AG04449 (cell line): Measurements from ENCODE around the gene MYPN.

Experiments used
- CTCF ChIA-PET: fragments of 350-600 bp; formaldehyde crosslinking; extraction: SDS; loops from one replicate; lab custom pipeline; 2021; ENCODE audit warnings: antibody characterized with exemption; lab: Yijun Ruan, JAX
- POLR2A ChIA-PET: fragments of 400-600, 350-600 bp; formaldehyde crosslinking; extraction: SDS; loops from one replicate; lab custom pipeline; 2020; ENCODE audit warnings: antibody characterized with exemption, inconsistent platforms; lab: Yijun Ruan, JAX
- DNase-seq: peaks from one replicate; pipeline ENCODE4 v3.0.0-alpha.2; 2010; ENCODE audit warnings: low read depth, low spot score
- H3K4me3 ChIP-seq: 2 replicates; pipeline ENCODE4 v1.5.1; 2011; ENCODE audit warnings: low read depth, mild to moderate bottlenecking, control low read depth, low read length
- TF ChIP-seq, protein P1 (sequence below): IDR thresholded peaks from one replicate; pipeline ENCODE4 v1.5.1; 2011; ENCODE audit warnings: mild to moderate bottlenecking, moderate library complexity, low read length, control low read depth, inconsistent platforms; ENCODE audit not compliant: insufficient read depth; ENCODE audit errors: missing control alignments

MYPN gene

DNA sequence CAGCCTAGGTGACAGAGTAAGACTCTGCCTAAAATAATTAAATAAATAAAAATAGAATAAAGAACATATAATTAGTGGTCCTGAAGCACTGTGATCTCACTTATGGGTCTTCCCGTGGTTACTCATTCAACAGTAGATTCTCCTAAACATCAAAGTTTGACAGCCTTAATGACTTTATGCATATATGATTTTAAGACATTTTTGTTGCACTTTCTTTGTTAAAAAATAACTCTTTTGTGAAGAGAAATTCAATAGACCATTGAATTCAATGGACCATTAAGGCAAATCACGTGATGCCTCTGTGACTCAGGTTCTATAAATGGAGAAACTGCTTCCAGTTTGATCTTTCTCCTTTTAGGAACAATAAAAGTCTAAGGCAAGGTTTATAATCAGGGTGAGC, 63.0 kb downstream of the MYPN start:
- ChIA-PET POLR2A (no interaction called here), CTCF (no interaction called here)
- no peak for DNase-seq
- no peak overlapping the region for H3K4me3 ChIP-seq
- TF ChIP-seq, protein P1, sequence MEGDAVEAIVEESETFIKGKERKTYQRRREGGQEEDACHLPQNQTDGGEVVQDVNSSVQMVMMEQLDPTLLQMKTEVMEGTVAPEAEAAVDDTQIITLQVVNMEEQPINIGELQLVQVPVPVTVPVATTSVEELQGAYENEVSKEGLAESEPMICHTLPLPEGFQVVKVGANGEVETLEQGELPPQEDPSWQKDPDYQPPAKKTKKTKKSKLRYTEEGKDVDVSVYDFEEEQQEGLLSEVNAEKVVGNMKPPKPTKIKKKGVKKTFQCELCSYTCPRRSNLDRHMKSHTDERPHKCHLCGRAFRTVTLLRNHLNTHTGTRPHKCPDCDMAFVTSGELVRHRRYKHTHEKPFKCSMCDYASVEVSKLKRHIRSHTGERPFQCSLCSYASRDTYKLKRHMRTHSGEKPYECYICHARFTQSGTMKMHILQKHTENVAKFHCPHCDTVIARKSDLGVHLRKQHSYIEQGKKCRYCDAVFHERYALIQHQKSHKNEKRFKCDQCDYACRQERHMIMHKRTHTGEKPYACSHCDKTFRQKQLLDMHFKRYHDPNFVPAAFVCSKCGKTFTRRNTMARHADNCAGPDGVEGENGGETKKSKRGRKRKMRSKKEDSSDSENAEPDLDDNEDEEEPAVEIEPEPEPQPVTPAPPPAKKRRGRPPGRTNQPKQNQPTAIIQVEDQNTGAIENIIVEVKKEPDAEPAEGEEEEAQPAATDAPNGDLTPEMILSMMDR: no peak

DNA sequence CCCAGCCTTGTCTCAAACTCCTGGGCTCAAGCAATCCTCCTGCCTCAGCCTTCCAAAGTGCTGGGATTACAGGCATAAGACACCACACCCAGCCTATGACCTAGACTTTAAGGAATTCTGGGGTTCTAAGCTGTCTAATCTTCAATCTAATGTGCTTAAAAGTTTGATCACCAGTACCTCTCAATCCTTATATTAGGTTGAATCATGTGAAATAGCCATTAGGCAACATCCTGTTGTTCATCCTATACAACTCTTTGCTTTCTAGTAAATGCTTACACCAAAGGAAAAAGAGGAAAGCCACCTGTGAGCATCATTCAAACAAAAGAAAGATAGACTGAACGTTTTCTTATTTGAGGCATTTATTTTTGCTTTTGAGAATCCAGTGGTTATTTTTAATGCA, 66.7 kb downstream of the MYPN start:
- DNase-seq: no peak
- POLR2A ChIA-PET: no interaction called here
- TF ChIP-seq, protein P1: no peak
- H3K4me3 ChIP-seq: no peak overlapping the region
- CTCF ChIA-PET: interaction anchor here (1.1 to 4.0 kb wide), 2 partner anchors 19 to 92 kb away, joined by 3 to 35 read pairs; no protein-coding TSS in a partner anchor

DNA sequence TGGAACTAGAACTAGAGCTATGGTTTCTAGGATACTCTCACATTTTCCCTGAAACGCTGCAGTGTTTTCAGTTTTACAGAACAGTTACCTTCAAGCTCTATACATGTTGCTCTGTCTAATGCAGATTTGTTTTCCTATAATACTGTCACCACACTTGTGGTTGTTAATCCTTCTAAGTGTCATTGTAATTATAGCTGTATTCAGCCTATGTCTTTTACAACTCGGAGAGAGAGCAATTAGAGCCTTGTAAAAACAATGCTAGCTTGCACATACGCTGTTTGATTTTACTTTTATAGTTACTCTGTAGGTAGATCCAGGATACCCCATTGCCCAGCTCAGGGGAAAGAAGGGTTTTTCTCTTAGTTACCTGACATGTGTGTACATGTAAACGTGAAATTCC, 67.5 kb downstream of the MYPN start:
- no peak for DNase-seq
- TF ChIP-seq, protein P1: no peak
- ChIA-PET POLR2A (no interaction called here), CTCF (interaction anchor here (0.7 to 4.0 kb wide), 4 partner anchors 10 to 125 kb away, joined by 3 to 35 read pairs (median 3); no protein-coding TSS in a partner anchor)
- H3K4me3 ChIP-seq: no peak overlapping the region

DNA sequence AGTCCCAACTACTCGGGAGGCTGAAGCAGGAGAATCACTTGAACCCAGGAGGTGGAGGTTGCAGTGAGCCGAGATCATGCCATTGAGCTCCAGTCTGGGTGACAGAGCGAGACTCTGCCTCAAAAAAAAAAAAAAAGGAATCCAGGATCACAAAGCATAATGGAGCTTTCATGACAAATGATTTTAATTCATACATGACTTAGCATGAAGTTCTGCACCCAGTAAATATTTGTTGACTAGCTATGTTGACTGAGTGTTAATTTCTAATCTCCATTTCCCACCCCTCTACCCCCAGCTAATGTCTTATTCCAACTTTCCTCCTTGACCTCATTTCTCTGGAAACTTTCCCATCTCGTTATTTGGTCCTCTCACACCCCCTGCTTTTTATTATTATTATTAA, 69.3 kb downstream of the MYPN start:
- TF ChIP-seq, protein P1: no peak
- CTCF ChIA-PET: interaction anchor here (4.0 kb wide), 1 partner anchor 22 kb away, joined by 35 read pairs; no protein-coding TSS in a partner anchor
- no peak overlapping the region for H3K4me3 ChIP-seq
- POLR2A ChIA-PET: no interaction called here
- no peak for DNase-seq

DNA sequence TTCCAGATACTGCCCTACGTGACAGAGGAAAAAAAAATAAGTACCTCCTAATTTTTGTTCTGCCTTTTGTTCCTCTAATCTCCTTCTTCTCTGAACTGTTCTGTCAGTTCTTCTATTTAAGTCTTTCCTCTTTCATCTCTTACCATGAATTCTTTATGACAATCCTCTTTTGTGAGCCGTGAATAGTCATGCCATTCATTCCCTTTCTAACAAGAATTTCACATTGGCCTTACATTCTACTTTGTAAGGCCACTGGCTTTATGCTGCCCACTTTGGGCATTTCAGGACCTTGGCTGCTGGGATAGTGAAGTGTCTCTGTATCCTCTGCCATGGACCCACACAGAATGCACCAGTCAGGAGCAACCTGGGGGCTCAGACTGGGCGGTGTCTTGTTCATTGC, 69.7 kb downstream of the MYPN start:
- TF ChIP-seq, protein P1: no peak
- no peak for DNase-seq
- H3K4me3 ChIP-seq: no peak overlapping the region
- CTCF ChIA-PET: interaction anchor here (0.9 to 4.0 kb wide), 2 partner anchors 23 to 123 kb away, joined by 3 to 35 read pairs; no protein-coding TSS in a partner anchor
- POLR2A ChIA-PET: no interaction called here

DNA sequence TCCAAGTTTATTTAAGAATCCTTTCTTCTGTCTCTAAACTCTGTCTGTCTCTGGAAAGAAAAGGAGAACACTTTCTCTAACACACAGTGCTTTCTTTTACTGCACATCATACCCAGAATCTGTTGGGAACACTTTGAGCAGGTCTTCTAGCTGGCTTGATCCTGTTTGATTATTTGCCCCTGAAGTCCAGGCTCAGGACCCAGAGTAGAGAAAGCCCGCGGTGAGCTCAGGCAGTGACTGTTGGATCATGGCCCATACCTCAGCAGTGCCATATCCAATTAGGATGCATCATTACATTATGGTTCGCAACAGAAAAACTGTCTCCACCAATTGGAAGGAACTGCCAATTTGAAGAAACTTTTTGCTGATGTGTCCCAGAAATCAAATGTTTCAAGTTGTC, 71.2 kb downstream of the MYPN start:
- ChIA-PET POLR2A (no interaction called here), CTCF (interaction anchor here (1.8 kb wide), 1 partner anchor 31 kb away, joined by 5 read pairs; no protein-coding TSS in a partner anchor)
- no peak for DNase-seq
- TF ChIP-seq, protein P1: no peak
- no peak overlapping the region for H3K4me3 ChIP-seq
